Suppressor macrophage (primary cell): ENCODE measurements around the gene SPATA33.
"Not testable (repeated sequence)": the region's sequence is repeated elsewhere in the genome, so short reads cannot be mapped to it uniquely, and the experiment has no call there.

ENCODE experiments used
- DNase-seq, 4 experiments: peaks; one replicate each; pipeline ENCODE4 v3.0.0-alpha.2; 2020 to 2022

The SPATA33 gene

GRCh38 chr16:89695086-89695874, 37.6 kb downstream of the SPATA33 start:
- peak in 1 of 4 experiments; percentile 2 for DNase-seq

GRCh38 chr16:89695875-89696669, 38.4 kb downstream of the SPATA33 start:
- no peak for DNase-seq

GRCh38 chr16:89696670-89697128, 39.1 kb downstream of the SPATA33 start:
- peak in 1 of 4 experiments; percentile 2 for DNase-seq

GRCh38 chr16:89697161-89697615, 39.6 kb downstream of the SPATA33 start:
- DNase-seq = peak in 1 of 4 experiments; percentile 2

- peak in 1 of 4 experiments; percentile 1 for DNase-seq
Measured at GRCh38 chr16:89697616-89698331, 40.1 kb downstream of the SPATA33 start.

GRCh38 chr16:89698717-89699116, 41.1 kb downstream of the SPATA33 start:
- not testable (repeated sequence) for DNase-seq

GRCh38 chr16:89699629-89700099, 42.0 kb downstream of the SPATA33 start:
- DNase-seq = not testable (repeated sequence)

GRCh38 chr16:89700100-89700648, 42.5 kb downstream of the SPATA33 start:
- peak; percentile 99 to 100 (median 100) for DNase-seq

GRCh38 chr16:89700649-89701424, 43.2 kb downstream of the SPATA33 start:
- DNase-seq = peak in 3 of 4 experiments; percentile 45 to 70 (median 47)

GRCh38 chr16:89701425-89702406, 44.1 kb downstream of the SPATA33 start, which contains the start of gene SPATA2L:
Gene SPATA2L, minus strand, starts transcription at chr16:89701705. Its CDS starts 473 bp downstream, at chr16:89701232.
- peak; percentile 93 to 97 (median 96) for DNase-seq

GRCh38 chr16:89704281-89704680, 46.6 kb downstream of the SPATA33 start:
- peak in 1 of 4 experiments; percentile 3 for DNase-seq

- DNase-seq = no peak
Measured at GRCh38 chr16:89705006-89705405, 47.4 kb downstream of the SPATA33 start.

GRCh38 chr16:89706518-89707260, 49.1 kb downstream of the SPATA33 start:
- DNase-seq = no peak

- no peak for DNase-seq
Measured at GRCh38 chr16:89707695-89708094, 50.1 kb downstream of the SPATA33 start.

GRCh38 chr16:89708481-89708931, 50.9 kb downstream of the SPATA33 start:
- no peak for DNase-seq

GRCh38 chr16:89709166-89709565, 51.5 kb downstream of the SPATA33 start:
- no peak for DNase-seq

GRCh38 chr16:89709716-89710432, 52.2 kb downstream of the SPATA33 start:
- DNase-seq = no peak
